GM21423 (cell line): ENCODE results near the gene PEX16.

Experiments used
- ATAC-seq: cut with Tn5 transposase; IDR thresholded peaks from one replicate; pipeline ENCODE4 v1.9.1; 2021; ENCODE audit warnings: mild to moderate bottlenecking, moderate library complexity; ENCODE audit not compliant: unreplicated experiment

The PEX16 gene

GRCh38 chr11:45899448-45900174 is 18.1 kb downstream of the PEX16 start:
- no peak for ATAC-seq

- no peak for ATAC-seq
Observed at GRCh38 chr11:45899086-45899447, 18.6 kb downstream of the PEX16 start.

- ATAC-seq = no peak
Observed at GRCh38 chr11:45897556-45897955, 20.1 kb downstream of the PEX16 start.

GRCh38 chr11:45896422-45896984 is 21.2 kb downstream of the PEX16 start:
- ATAC-seq = no peak

- no peak for ATAC-seq
Observed at GRCh38 chr11:45895553-45896259, 22.0 kb downstream of the PEX16 start.

GRCh38 chr11:45894555-45895247 is 23.0 kb downstream of the PEX16 start:
- no peak for ATAC-seq

- ATAC-seq = no peak
Observed at GRCh38 chr11:45892856-45893255, 24.8 kb downstream of the PEX16 start.

GRCh38 chr11:45890886-45891550 is 26.7 kb downstream of the PEX16 start:
- ATAC-seq = no peak

- ATAC-seq = no peak
Observed at GRCh38 chr11:45889966-45890365, 27.7 kb downstream of the PEX16 start.

- ATAC-seq = no peak
Observed at GRCh38 chr11:45889555-45889954, 28.1 kb downstream of the PEX16 start.

GRCh38 chr11:45887587-45887986 is 30.1 kb downstream of the PEX16 start:
- no peak for ATAC-seq

- no peak for ATAC-seq
Observed at GRCh38 chr11:45886816-45887520, 30.7 kb downstream of the PEX16 start.

- ATAC-seq = no peak
Observed at GRCh38 chr11:45885921-45886721, 31.6 kb downstream of the PEX16 start.

GRCh38 chr11:45885274-45885920 is 32.3 kb downstream of the PEX16 start, which contains the start of gene MAPK8IP1:
TSS of gene MAPK8IP1 (plus strand) at chr11:45885651. CDS start at chr11:45885821, 170 bp downstream.
- peak; percentile 65 for ATAC-seq

GRCh38 chr11:45884596-45885185 is 33.0 kb downstream of the PEX16 start:
- ATAC-seq = no peak

- ATAC-seq = no peak
Observed at GRCh38 chr11:45881708-45882368, 35.8 kb downstream of the PEX16 start.

- ATAC-seq = no peak
Observed at GRCh38 chr11:45880772-45881570, 36.7 kb downstream of the PEX16 start.
